ENCODE results near the gene SNCAIP.
"Not testable (repeated sequence)": the region's sequence is repeated elsewhere in the genome, so short reads cannot be mapped to it uniquely, and the experiment has no call there.

Gene SNCAIP

DNA sequence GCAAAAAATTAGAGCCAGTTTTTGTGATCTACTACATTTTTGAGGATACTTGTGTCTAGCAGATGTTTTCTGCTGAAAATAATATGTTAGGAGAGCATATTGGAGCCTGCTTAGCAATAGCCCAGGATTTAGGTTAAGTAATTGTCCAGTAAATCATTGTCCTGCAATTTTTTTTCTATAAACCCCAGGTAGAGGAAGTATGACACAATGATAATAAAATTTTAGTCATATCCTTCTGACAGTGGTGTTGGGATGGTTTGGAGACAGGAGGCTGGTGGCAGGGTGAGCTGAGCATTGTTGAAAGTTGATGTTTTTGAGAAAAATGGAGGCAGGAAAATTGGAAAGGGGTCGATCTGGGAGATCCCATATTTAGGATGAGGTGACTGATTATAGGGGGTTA lies 3.5 kb downstream of the SNCAIP start:
- no peak for DNase-seq

DNA sequence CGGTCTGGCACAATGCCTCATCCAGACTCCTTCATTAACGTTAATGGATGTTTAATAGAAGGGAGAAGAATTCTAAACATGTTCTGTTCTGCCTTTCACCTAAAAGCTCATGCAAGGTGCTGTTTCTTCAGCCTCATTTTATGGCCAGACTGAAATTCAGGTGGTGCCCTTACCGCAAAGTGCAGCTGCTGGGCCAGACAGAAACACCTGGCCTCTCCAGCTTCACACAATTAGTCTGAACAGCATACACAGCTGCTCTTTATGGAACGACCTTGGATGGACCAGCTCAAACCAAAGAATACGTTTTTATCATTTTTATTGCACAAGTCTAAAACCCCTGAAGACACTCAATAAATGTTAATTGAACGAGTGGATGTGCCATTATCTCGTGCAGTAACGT lies 4.6 kb downstream of the SNCAIP start:
- no peak for DNase-seq

DNA sequence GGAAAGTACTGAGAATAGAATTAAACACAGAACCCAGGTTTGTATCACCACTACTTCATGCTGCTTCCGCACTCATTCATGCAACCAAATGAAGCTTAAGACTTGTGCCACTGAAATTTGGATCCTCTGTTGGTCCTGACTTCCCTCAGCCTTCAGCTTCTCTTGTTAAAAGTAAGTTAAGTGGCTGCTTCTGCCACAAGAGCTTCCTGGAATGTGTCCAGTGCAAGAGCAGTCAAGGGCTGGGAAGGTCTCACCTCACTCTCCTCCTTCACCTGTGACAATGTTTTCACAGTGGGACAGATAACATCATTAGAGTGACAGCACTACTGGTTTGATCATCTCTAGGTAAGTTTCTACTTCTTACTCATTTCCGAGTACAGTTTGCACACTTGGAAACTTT lies 7.9 kb downstream of the SNCAIP start:
- DNase-seq: no peak

DNA sequence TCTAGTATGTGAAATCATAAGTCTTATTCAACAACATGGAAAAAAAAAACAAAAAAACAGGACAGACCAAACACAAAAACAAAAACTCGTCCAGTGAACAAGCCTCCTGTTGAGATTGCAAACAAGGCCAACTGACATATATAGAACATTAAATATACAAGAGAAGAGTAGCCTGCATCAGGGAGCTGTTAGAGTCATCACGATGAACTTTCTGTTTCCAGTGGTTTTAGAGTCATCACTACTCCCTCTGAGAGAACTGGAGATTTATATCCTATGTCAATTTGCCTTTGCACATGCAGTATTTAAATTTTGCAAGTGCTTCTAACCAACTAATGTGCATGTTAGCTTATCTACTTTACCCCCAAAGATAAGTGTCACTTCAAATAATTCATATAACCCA lies 9.9 kb downstream of the SNCAIP start:
- no peak for DNase-seq

DNA sequence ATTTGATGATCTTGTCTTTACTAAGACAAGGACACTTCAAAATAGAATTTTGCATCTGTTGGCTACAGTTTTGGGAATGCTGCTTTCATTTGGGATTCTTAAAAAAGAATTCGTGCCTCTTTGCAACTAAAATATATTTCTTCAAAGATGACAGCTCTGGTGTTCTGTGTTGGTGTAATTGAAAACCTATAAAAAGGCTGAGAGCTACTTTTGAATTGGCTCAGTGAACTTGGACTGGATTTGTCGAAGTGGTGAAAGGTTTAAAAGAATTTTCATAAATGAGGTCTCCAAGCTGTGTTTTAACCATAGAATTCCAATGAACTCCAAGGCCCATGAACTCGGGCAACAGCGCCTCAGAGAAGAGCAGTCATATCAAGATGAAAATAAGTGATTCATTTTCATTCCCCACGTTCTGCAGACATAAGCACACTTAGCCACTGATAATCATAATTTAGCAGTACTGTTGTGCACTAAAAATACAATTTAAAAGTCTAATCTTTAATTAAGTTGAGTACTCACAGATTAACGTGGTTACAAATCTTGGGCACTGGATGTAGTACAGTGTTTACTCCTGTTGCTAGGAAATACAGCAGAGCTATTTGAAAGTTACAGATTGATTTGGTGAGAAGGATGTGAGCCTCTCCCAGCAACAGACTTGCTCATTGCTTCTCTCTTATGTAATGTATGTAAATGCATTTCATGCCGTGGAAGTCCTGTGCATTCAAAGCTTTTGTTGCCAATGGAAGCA lies 10.9 kb downstream of the SNCAIP start:
- no peak for DNase-seq

DNA sequence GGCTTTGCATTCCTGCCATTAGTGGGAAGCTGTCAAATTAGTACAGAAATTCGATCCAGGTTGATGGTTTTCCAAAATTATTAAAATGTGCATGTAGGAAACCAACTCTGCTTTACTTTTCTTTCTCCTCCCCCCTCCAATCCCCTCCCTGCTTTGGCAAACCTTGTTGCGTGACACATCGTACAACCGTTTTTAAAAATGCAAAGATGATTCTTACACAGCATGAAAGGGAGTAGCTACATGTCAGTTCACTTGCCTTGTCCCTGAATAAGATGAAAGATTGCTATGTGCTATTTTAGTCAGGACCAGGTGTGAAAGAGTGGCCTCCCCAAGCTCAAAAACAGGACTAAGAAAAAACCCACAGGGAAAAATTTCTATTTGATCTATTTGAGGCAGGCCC lies 11.7 kb downstream of the SNCAIP start:
- DNase-seq: no peak

DNA sequence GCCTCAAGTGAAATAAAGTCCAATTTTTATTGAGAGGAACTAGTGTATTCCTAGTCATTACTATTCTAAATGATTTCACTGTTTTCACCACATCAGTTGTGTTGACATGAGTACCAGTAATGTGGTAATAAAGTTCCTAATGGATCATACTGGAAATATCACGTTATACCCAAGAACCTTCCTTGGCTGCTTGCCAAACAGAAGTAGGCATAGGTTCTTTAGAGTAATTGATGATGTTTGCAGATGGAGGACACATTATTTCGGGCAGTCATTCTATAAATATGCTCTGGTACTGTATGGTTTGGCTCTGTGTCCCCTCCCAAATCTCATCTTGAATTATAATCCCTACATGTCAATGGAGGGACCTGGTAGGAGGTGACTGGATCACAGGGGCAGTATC lies 15.1 kb downstream of the SNCAIP start:
- no peak for DNase-seq

DNA sequence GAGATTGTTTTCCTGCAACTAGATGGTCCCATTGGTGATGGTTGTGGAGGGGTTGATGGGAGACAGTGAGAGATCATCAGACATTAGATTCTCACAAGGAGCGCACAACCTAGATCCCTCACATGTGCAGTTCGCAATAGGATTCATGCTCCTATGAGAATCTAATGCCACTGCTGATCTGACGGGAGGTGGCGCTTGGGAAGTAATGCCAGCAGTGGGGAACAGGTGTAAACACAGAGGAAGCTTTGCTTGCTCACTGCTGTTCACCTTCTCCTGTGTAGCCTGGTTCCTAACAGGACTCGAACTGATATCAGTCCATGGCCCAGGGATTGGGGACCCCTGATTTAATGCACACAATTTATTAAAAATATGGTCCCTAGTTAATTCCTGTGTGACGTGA lies 18.8 kb downstream of the SNCAIP start:
- DNase-seq: no peak

DNA sequence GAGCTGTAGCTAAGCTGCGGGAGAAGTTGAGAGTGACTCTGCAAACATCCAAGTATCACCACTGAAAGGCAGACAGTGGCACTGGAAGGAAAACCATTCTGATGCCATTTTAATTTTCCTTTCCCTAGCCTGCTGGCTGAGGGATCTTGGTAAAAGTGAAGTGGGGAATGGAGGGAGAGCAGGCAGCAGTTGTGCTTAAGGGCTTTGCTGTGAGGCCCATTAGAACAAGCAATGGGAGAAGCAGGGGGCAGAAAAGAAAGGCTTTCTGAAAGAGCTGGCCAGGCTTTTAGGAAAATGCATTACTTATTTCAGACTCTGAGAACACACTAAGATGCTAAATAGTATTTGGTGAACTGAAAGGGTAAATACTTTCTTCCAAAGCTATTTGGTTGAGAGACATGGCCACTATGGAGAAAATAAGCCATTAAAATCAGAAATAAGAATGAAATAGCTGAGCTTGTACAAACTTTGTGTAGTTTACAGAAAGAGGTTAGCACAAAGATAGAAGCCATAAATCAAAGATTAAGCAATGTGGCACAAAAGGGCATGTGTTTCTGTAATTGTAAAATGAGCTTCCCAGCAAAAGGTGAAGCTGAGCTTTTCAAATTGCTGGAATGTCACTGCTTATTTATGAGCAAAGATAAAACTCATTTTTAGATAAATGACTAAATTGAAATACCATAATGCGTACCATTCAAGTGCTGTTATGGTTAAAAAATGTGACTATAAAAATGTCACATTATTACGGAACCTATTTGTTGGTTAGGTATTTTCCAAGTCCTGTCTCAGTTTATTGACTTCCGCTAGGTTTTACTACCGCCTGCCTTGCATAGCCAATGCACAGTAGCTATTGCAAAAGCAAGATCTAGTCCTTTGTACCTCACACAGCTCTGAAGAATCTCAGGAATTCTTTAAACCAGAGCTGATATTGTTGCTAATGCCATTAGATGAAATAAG lies 20.8 kb downstream of the SNCAIP start:
- DNase-seq: no peak

DNA sequence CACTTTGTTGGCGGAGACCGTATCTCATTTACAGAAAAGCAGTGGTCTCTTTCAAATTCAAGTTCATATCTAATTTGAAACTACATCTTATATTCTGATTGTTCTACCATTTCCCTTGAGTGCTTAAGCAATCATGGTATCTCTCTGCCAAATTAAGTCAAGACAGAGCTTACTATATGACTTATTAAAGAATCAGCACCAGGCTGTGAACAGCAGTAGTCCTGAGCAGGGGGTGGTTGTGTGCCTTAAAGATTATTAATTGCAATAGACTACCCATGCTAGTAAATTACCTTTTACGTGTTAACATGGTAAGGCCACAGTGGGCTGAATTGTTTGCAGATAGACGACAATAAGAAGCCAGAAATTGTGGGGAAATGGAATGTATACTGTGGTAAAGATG lies 21.5 kb downstream of the SNCAIP start:
- no peak for DNase-seq

DNA sequence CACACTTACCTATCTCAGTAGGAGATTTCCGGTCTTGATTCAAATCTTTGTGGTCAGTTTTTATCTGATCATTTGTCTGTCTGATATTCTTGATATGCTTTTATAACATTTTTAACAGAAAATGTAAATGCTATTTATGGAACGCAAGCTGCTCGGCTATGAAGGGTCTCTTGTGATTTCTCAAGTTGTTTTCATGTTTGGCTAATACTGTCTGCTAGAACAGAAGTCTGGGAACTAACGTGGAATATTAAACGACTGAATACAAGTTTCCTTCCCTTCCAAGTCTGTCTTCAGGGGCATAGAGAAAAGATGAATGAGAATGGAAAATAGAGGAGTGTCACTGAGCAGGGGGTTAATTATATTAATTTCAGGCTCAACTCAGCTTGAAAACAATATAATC lies 27.6 kb downstream of the SNCAIP start:
- DNase-seq: no peak

DNA sequence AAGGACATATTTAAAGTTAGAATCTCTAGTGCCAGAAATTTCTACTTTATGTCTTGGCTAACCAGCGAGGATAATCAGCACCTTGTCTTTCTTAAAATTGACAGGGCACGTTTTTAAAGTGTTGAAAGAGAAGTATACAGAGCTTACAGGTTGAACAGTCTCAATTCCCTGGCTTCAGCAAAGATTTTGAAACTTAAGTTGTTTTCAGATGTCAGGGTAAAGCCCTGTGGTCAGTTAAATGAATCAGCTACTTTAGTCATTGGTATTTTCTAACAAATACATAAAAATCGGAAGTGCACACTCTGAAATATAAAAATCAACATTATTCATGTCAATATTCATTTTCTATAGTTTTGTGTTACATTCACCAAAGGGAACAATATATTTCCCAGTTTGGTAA lies 29.1 kb downstream of the SNCAIP start:
- DNase-seq: no peak

DNA sequence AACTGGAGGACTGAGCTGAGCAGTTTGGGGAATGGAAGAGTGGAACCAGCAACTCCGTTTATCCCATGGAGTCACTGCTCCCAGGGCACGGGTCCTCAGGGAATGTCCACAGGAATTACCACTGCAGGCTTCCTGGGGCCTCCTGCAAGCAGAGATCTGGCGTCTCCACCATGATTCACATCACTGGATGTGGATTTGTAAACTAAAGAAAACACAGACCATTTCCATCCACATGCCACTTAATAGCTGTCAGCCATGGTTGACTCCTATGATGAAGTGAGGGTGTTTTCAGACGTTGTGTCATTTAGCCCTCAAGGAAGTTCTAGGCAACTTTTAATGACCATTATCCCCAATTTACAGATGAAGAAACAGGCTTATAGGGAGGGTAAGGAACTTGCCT lies 30.2 kb downstream of the SNCAIP start:
- no peak for DNase-seq

DNA sequence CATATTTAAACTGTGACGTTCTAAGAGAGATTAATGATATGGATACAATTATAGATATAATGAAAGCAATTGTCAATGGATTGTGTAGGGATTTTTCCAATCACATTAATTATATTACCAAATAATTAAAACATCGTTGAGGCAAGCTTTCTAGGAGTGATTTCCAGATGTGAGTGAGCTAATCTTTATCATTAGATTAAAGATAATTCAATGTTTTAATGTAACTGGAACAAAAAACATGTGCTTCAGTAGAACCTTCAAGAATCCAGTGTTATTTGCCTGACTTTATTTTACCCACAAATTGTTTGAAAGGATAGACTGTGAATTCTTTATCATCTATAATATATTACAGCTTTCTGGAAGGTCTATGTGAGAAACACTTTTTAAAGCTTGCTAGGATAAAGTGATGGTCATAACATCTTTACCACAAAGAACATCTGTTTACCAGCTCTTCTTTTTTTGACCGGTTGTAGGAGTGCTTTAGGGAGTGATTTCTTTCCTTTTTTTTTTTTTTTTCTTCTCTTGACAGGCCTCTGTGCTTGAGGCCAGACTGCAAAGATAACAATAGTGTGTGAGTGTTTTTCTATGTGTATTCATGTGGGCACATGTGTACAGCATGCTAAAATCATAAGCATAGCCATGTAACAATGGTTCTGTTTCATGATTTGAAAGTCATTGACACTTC lies 35.0 kb downstream of the SNCAIP start:
- DNase-seq: no peak

DNA sequence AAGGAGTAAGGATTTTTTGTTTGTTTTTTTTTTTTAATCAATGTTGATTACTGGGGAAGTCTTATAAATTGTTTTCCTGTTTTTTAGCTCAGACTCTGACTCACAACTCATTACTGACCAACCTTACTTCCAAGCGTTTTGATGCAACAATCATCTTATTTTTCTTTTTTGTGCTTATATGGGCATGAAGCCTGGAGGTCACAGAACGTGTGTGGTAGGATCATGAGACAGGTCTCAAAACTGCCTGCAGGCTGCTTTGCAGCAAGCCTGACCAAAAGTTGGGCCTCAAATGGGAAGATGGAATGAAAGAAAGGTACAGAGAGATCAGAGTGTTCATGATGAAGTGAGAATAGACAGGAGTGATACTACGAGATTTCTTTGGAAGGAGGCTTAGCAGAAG lies 38.5 kb downstream of the SNCAIP start:
- no peak for DNase-seq

DNA sequence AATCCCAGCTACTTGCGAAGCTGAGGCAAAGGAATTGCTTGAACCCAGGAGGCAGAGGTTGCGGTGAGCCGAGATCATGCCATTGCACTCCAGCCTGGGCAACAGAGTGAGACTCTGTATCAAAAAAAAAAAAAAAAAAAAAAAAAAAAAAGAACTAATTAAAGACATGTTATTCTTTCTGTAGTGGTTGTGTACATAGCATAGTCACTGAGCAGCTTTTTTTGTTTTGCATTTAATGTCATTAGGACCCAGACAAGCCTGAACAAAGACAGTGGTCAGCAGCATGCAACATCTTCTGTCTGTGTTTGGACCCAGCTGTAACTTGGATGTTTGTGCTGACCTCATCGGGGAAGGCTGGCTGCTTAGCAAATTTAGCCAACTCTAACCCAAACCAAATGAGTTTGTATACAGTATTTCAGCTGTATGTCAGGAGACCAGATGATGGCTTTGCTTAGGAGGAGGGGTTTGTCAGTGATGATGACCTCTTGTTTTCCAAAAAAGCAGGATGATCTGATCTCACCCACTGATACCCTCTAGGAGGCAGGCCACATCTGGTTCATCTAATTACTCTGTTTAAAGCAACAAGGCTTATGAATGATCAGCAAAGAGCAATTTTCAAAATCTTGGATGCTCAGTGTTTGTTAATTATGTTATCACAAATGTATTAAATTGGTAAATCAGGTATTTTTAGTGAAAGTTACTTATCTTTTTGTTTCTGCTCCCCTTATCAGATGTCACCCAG lies 39.5 kb downstream of the SNCAIP start:
- no peak for DNase-seq

DNA sequence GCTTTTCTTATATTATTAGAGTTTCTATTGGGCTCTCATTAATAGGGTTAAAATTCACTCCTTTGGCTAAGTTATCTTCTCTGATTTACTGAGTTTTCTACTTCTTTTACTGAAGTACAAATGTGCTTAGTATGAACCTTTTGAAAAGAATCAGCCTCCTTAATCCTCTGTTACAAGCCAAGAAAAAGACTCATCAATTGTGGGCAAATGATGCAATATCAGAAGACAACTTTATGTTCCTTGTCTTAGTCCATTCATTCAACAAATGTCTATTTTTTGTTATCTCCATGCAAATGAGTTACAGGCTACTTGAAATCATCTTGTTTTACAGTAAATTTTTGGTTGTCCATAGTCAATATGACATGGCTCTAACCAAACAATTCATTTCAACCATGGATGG lies 40.3 kb downstream of the SNCAIP start:
- no peak for DNase-seq

DNA sequence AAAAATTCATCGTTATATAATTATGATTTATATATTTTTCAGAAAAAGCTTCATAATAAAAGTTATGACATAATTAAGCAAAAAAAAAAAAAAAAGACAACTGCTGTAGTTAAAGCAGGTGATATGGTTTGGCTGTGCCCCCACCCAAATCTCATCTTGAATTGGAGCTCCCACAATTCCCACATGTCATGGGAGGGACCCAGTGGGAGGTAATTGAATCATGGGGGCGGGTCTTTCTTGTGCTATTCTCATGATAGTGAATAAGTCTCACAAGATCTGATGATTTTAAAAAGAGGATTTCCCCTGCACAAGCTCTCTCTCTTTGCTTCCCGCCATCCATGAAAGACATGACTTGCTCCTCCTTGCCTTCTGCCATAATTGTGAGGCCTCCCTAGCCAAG lies 41.3 kb downstream of the SNCAIP start:
- not testable (repeated sequence) for DNase-seq

DNA sequence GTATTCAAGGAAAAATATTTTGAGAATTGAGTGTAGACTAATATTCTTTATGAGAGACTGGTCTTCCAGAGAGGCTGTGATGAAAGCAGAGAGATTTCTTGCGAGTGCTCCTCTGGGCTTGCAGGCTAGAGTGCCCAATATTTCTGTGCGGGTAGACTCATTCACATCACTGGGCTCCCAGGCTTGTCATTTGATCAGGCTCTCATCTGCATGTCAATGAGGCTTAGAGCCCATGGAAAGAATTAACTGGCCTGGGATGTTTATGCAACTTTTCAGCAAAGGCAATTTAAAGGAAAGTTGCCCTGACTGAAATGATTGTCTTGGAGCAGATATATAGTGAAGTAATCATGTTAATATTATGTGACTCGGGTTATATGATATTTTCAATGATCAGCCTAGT lies 42.3 kb downstream of the SNCAIP start:
- DNase-seq: no peak

DNA sequence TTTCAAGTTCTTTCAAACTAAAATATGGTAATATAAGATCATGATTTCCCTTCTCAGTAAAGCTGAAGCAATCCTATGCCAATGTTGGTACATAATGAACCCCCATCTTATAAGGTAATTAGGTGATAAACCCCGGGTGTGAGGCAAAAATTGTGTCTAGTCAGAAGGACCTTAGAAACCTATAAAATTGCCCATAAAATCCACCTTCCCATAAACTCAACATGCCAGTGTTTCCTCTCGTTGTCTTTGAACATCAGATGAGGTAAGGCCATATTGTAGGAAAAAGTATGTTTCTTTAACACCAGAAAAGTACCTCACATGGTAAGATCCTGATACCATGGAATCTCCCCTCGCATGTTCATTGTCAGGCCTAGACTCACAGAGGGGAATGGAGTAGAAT lies 43.3 kb downstream of the SNCAIP start:
- no peak for DNase-seq

DNA sequence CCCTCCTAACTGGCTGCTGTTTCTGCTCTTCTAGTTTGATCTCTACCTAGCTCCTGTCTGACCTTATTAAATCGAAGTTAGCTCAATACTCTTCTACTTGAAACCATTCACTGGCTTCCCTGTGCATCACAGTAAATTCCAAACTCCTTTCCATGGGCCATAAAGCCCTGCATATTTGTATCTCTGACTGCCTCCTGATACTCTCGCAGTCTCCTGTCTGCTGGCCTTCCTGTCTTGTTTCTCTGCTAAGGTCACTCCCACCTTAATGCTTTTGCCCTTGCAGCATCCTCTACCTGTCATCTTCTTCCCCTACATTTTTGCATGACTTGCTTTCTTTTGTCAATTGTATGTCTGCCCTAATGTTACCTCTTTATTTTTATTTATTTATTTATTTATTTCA lies 44.8 kb downstream of the SNCAIP start:
- DNase-seq: no peak

DNA sequence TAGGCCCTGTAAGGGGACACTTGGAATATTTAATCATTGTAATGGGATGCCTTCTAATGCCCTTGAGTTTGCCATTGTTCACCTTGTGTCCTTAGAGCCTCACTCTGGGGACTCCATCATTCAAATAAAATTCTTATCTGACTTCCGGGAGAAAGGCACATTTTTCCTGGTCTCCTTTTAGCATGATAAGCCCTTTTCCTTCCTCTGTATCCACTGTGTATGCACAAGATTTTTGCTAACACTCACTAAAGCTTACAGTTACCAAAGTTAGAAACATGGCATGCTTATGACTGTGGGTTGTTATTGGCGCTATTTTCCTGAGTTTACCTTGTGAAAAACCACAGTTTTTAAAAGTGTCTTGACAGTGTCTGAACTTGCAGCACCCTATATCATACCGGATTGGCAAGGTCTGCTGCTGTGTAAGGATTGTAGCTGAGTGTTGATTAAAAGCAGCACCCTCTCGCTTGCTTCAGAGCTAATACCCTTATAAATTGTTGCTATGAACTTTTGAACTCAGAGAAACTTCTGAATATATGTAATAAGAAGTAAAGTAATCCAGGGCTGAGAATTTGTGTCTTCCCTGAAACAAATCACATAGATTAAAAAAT lies 46.4 kb downstream of the SNCAIP start:
- DNase-seq: no peak

DNA sequence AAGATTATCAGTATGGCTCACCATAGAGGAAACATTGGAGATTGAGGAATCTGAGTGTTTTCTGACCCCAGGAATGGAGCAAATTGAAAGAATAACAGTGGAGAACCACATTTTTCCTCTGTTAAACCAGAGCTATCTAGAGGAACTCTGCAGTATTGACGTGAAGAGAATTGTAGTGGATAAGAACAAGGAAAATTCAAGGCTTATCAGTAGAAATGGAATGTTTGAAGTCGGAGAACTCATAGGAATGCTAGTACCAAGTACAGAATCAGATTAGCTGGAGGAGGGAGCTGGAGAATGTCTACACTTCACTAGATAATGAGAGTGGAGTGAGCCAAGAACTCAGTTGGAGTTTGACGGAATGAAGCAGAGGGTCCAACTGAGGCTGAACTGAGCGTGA lies 50.3 kb downstream of the SNCAIP start:
- no peak for DNase-seq
